NCI-H345 (cell line): ENCODE measurements around the gene PNPLA5.
A peak's percentile ranks its signal among the peaks of the same experiment; 100 is the strongest.

Experiments used
- DNase-seq: peaks from one replicate; lab custom pipeline; 2025; lab: John Stamatoyannopoulos, UW

Gene PNPLA5

GRCh38 chr22:43854786-43855271 lies 37.0 kb downstream of the PNPLA5 start:
- no peak for DNase-seq

- DNase-seq = no peak
Measured at GRCh38 chr22:43854121-43854785, 37.6 kb downstream of the PNPLA5 start.

GRCh38 chr22:43853328-43853931 lies 38.4 kb downstream of the PNPLA5 start:
- DNase-seq = no peak

- DNase-seq = no peak
Measured at GRCh38 chr22:43852573-43853327, 39.1 kb downstream of the PNPLA5 start.

- no peak for DNase-seq
Measured at GRCh38 chr22:43851979-43852307, 39.9 kb downstream of the PNPLA5 start.

GRCh38 chr22:43851058-43851978 lies 40.5 kb downstream of the PNPLA5 start:
- no peak for DNase-seq

GRCh38 chr22:43850529-43850928 lies 41.3 kb downstream of the PNPLA5 start:
- no peak for DNase-seq

GRCh38 chr22:43849731-43850130 lies 42.1 kb downstream of the PNPLA5 start:
- no peak for DNase-seq

- peak; percentile 75 for DNase-seq
Measured at GRCh38 chr22:43848366-43849171, 43.2 kb downstream of the PNPLA5 start.

GRCh38 chr22:43847376-43848289 lies 44.2 kb downstream of the PNPLA5 start:
- DNase-seq = no peak

GRCh38 chr22:43846966-43847365 lies 44.8 kb downstream of the PNPLA5 start:
- no peak for DNase-seq

GRCh38 chr22:43845981-43846380 lies 45.8 kb downstream of the PNPLA5 start:
- DNase-seq = no peak

- DNase-seq = no peak
Measured at GRCh38 chr22:43844560-43845545, 47.0 kb downstream of the PNPLA5 start.

GRCh38 chr22:43843783-43844530 lies 47.9 kb downstream of the PNPLA5 start:
- no peak for DNase-seq

GRCh38 chr22:43841742-43842141 lies 50.1 kb downstream of the PNPLA5 start:
- no peak for DNase-seq

- no peak for DNase-seq
Measured at GRCh38 chr22:43840851-43841250, 51.0 kb downstream of the PNPLA5 start.

GRCh38 chr22:43840431-43840830 lies 51.4 kb downstream of the PNPLA5 start:
- no peak for DNase-seq

GRCh38 chr22:43839781-43840180 lies 52.0 kb downstream of the PNPLA5 start:
- no peak for DNase-seq
